Right lung (tissue), 5 donors: ENCODE results near the gene MYO5A. TPM values are rescaled to one million over a fixed set of nuclear protein-coding genes. Genes with fewer than 3 reads are reported as not detected.
"Not testable (repeated sequence)": the region's sequence is repeated elsewhere in the genome, so short reads cannot be mapped to it uniquely, and the experiment has no call there.

ENCODE experiments used
- DNase-seq, 2 donors: peaks; one replicate each; pipeline ENCODE4 v3.0.0-alpha.2; 2013
- polyA plus RNA-seq, 5 donors: library from polyadenylated mRNA; unstranded; fragments of 120-200 nt; gene quantifications; one replicate each; pipeline versions ENCODE4 v1.2.1 to v1.2.3, GENCODE V29; 2013; ENCODE audit warnings: inconsistent platforms in 1 of 5, low replicate concordance in 1 of 5; ENCODE audit not compliant: insufficient read length in 5 of 5, insufficient read depth in 1 of 5

MYO5A gene
- polyA plus RNA-seq, 5 donors: 18.1 to 43.4 (median 40.2) TPM

DNA sequence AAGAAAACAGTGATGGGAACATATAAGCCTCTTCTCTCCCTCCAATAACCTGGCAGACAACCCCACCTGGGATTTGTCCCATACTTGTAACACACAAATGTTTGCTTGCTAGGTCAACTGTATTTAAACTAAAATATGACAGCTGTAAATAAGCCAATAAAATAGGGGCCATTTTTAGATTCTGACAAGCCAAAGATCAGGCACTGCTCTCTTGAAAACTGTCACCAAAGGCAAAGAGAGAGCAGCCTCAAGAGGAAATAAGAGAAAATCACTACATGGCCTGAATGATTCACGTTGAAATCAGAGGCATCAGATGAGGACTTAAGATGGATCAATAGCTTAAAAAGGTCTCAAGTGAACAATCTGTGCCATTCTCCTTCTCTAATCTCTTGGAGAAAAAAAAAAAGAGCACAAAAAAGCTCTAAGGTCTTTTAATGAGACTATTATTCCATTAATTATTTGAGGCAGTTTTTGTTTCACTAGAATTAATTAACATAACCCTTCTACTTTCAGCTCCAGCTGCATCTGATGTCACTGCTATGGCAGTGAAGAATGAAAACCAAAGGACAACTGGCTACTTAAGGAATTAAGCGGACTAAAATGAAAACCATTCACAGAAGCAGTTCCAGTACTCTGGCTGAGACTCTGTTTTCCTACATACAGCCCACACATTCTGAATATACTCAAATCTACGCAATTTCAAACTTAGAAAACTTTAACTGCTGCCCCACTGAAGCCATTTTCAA lies 19.0 kb downstream of the MYO5A start:
- DNase-seq: no peak

DNA sequence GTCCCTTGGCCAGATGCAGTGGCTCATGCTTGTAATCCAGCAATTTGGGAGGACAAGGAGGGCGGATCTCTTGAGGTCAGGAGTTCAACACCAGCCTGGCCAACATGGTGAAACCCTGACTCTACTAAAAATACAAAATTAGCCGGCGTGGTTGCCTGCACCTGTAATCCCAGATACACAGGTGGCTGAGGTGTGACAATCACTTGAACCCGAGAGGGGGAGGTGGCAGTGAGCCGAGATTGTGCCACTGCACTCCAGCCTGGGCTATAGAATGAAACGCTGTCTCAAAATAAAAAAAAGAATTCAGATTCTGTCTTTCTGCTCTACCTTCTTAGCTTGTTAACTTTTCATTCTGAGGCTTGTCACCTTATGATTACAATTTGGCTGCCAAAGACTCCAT lies 22.1 kb downstream of the MYO5A start:
- no peak for DNase-seq

- DNase-seq: no peak
These were observed 23.5 kb downstream of the MYO5A start for GRCh38 chr15:52505151-52505550.

DNA sequence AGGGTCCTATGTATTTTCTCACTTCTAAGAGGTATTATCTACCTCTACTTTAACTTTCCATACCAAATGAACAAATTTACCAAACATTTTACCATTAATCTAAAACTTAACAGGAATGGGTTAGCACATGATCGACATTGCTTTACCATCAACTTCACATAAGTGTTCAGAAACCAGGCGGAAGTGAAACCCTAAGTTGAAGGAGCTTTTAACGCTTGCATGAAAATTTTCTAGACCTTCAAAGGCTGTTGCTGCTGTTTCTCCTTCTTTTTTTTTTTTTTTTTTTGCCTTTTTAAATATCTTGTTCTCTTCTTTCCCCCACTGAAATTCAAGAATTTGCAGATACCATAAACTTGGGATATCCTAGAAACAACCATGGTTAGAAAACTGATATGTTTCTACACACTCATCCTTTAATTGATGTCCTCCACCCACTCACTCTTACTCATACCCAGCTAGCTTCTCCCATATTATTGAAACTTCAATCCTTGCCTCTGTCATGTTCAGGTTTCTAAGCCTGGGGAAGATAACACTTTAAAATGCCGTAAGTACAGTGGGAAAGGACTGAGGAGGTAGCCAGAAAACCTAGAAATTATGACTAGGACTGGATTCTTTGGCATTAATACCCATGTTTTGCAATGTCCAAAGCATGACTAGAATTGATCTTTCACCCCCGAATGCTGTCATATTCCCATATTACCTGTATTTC lies 24.7 kb downstream of the MYO5A start:
- no peak for DNase-seq

- DNase-seq: no peak
These were observed 26.1 kb downstream of the MYO5A start for GRCh38 chr15:52502608-52503007.

DNA sequence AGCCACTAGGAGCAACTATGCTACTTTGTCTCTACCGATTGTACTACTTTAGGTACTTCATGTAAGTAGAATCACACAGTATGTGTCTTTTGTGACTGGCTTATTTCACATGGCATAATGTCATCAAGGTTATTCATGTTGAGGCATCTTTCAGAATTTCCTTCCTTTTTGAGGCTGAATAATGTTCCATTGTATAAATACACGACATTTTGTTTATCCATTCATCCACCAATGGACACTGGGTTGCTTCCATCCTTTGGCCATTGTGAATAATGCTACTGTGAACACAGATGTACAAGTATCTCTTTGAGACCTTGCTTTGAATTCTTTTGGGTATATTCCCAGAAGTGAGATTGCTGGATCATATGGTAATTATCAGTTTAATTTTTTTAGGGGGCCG lies 29.2 kb downstream of the MYO5A start:
- DNase-seq: no peak

DNA sequence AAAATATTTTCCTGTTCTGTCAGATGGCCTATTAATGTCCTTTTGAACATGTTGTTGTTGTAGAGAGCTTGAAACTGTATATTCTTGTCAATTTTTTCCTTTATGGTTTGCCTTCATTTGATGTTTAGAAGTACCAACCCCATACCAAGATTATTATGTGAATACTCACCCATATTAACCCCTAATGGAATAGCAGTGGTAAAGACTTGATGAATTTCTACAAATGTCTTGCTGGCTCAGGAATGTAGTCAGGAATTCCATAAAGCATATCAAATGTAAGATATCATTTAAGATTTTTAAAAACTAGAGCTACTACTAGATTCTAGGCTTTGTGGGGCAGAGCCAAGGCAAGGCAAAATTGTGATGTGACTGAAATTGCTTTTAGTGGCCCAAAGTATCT lies 30.0 kb downstream of the MYO5A start:
- DNase-seq: no peak

DNA sequence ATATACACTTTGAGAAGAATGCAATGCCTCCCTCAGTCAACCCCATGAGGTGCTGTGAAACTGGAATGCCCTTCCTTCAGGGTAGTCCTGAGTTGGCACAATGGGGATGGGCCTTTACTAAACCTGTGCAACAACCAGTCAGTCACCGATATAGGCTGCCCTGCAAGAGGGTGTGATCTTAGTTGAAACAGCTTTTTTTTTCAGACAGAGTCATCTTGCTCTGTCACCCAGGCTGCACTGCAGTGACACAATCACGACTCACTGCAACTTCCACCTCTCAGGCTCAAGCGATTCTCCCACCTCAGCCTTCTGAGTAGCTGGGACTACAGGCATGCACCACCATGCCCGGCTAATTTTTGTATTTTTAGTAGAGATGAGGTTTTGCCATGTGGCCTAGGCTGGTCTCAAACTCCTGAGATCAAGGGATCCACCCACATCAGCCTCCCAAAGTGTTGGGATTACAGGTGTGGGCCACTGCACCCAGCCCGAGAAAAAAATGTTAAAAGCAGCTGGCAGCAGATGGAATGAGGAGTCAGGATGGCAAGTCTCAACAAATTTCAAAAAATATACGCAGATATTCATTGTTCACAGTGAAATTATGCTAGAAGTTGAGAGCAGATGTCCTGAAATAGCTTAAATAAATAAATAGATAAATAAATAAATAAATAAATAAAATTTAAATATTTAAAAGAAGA lies 31.8 kb downstream of the MYO5A start:
- no peak for DNase-seq

- no peak for DNase-seq
These were observed 32.5 kb downstream of the MYO5A start for GRCh38 chr15:52496175-52496574.

DNA sequence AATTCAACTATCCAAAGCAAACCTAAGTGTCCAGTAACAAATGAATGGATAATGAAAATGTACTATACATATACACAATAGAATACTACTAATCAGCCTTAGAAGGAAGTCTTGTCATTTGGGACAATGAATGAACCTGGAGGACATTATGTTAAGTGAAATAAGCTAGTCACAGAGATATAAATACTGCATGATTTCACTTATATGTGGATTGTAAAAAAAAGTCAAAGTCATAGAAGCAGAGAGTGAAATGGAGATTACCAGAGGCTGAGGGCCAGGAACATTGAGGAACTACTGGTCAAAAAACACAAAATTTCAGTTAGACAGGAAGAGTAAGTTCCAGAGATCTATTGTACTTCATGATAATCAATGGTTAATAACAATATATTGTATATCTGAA lies 33.6 kb downstream of the MYO5A start:
- DNase-seq: no peak

- DNase-seq: no peak
These were observed 34.7 kb downstream of the MYO5A start for GRCh38 chr15:52493968-52494367.

GRCh38 chr15:52492132-52492531 lies 36.5 kb downstream of the MYO5A start:
- DNase-seq: no peak

GRCh38 chr15:52491472-52491871 lies 37.2 kb downstream of the MYO5A start:
- DNase-seq: no peak

GRCh38 chr15:52489430-52489829 lies 39.2 kb downstream of the MYO5A start:
- not testable (repeated sequence) for DNase-seq

DNA sequence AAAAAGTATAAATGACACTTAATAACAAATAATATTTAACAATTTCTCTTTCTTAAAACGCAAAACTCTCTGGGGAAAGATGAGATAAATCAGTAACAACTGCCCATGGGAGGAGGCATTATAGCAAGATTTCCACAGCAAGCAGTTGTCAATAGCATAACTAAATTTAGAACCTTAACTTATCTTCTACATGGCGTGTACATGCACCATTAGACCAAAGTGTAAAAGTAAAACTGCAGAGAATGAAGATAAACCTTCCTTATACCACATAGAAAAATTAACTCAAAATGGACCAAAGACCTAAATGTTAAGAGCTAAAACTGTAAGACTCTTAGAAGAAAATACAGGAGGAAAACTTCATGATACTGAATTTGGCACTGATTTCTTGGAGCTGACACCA lies 39.9 kb downstream of the MYO5A start:
- DNase-seq: no peak

GRCh38 chr15:52486003-52486996 lies 42.4 kb downstream of the MYO5A start:
- DNase-seq: no peak

- no peak for DNase-seq
These were observed 43.4 kb downstream of the MYO5A start for GRCh38 chr15:52485290-52485689.

GRCh38 chr15:52483707-52484106 lies 45.0 kb downstream of the MYO5A start:
- no peak for DNase-seq

DNA sequence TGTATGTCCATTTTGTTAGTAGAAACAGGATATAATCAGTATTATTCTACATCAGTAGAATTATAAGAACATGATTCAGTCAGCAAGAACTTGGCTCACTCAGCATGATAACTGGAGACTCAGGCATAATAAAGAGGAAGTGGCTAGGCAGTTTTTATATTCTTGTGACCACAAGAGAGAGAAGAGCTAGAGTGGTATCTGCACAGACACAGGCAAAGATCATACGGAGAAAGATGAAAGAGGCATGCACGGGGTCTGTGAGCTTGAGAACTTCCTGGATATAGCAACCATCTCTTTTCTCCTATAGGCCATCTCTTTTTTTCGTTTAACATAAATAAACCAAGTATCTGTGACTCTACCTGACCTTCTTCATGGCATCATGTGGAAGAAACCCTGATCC lies 46.8 kb downstream of the MYO5A start:
- no peak for DNase-seq

DNA sequence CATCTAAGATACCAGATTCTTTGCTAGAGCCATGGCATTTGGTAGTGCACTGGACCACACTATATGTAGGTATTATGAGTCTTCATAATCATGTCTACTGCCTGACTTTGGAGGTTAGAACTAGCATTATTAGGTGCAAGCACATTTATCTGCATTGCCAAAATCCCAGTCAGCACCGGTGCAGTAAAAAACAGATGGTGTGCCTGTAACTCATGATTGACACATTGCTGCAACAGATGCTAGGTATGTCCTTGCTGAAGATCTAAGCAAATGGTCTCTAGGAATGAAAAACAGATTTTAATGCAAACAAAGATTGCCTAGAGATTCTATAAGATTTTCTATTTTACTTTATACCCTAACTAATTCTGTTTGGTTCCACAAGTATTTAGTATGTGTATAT lies 47.7 kb downstream of the MYO5A start:
- DNase-seq: no peak

- DNase-seq: no peak
These were observed 62.0 kb downstream of the MYO5A start for GRCh38 chr15:52466716-52467115.
